SHP77 treated with DMSO at 0.1 percent for 48 hours (cell line): Measurements from ENCODE around the gene KRTAP9-6.
"Not testable (repeated sequence)": the region's sequence is repeated elsewhere in the genome, so short reads cannot be mapped to it uniquely, and the experiment has no call there.

Experiments
- DNase-seq: peaks from one replicate; lab custom pipeline; 2025; lab: John Stamatoyannopoulos, UW

The KRTAP9-6 gene, protein sequence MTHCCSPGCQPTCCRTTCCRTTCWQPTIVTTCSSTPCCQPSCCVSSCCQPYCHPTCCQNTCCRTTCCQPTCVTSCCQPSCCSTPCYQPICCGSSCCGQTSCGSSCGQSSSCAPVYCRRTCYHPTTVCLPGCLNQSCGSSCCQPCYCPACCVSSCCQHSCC

DNA sequence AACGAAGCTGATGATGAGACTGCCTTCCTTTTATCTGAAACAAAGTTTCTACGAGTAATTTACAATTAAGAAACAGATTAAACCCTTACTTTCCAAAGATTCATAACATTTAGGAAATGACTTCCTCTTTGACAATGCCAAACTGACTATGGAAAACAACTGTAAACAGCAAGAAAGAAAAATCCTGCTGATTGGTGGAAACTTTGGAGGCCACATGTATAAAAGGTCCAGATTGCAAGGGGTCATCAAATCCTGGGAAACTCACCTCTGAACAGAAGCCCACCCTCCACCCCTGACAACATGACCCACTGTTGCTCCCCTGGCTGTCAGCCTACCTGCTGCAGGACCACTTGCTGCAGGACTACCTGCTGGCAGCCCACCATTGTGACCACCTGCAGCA is at the start of gene KRTAP9-6:
Gene KRTAP9-6 (plus strand): TSS at position 301 of the 400 bp plus-strand sequence. CDS start 0 bp downstream, at position 301.
- DNase-seq: no peak

DNA sequence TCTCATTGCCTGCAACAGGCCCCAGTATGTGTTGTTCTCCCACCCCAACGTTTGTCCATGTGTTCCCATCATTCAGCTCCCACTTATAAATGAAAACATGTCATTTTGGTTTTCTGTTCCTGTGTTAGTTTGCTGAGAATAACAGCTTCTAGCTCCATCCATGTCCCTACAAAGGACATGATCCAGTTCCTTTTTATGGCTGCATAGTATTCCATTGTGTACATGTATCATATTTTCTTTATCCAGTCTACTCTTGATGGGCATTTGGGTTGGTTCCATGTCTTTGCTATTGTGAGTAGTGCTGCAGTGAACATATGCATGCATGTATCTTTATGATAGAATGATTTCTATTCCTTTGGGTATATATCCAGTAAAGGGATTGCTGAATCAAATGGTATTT is 49.5 kb upstream of the KRTAP9-6 start:
- DNase-seq: no peak

DNA sequence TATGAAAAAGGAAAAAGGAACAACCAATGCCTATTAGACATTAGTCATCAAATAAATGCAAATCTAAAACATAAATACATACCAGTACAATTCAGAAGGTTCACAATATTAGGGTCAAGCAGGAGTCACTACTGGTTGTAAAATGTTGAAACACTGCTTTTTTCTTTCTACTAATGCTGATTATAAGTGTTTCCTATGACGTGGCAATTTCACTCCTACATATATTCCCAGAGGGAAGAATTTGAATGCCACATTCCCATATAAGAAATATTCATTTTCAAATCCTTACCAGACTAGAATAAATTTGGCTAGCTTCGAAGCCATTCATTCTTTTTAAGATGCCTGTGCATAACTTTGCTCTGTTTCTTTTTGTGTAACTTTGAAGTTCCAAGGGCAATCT is 41.4 kb upstream of the KRTAP9-6 start:
- DNase-seq: no peak

DNA sequence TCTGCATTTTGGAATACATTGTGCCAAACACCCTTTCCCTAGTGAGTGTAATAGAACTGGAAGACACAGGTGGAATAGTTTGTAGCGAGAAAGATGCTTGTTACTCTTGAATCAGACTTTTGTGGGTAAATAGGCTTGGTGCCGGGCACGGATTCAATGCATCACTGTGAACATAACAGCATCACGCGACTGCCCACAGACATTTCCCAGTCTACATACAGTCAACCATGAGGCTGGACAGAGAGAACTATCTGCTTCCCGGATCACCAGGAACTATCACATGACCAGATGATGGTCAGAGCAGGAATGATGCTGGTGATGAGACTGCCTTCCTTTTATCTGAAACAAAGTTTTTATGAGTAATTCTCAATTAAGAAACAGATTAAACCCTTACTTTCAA is 39.1 kb upstream of the KRTAP9-6 start:
- no peak for DNase-seq

DNA sequence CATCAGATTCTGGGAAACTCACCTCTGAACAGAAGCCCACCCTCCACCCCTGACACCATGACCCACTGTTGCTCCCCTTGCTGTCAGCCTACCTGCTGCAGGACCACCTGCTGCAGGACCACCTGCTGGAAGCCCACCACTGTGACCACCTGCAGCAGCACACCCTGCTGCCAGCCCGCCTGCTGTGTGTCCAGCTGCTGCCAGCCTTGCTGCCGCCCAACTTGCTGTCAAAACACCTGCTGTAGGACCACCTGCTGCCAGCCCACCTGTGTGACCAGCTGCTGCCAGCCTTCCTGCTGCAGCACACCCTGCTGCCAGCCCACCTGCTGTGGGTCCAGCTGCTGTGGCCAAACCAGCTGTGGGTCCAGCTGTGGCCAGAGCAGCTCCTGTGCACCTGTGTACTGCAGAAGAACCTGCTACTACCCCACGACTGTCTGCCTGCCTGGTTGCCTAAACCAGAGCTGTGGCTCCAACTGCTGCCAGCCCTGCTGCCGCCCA is 38.5 kb upstream of the KRTAP9-6 start, which contains the start of gene KRTAP9-2:
Gene KRTAP9-2 (plus strand): TSS at position 51 of the 498 bp plus-strand sequence. CDS start 7 bp downstream, at position 58.
- not testable (repeated sequence) for DNase-seq

DNA sequence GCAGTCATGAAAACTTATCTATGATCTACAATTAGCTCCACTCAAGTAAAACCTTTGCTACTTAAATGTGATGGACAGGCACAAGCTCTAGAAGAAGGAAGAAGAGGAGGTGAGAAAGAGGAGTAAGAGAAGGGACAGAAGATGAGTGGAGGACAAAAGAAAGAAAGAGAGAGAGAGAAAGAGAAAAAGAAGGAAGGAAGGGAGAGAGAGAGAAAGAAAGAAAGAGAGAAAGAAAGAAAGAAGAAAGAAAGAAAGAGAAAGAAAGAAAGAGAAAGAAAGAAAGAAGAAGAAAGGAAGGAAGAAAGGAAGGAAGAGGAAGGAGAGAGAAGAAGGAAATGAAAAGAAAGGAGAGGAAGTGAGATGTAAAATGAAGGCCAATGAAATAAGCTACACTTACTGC is 35.1 kb upstream of the KRTAP9-6 start:
- DNase-seq: no peak

DNA sequence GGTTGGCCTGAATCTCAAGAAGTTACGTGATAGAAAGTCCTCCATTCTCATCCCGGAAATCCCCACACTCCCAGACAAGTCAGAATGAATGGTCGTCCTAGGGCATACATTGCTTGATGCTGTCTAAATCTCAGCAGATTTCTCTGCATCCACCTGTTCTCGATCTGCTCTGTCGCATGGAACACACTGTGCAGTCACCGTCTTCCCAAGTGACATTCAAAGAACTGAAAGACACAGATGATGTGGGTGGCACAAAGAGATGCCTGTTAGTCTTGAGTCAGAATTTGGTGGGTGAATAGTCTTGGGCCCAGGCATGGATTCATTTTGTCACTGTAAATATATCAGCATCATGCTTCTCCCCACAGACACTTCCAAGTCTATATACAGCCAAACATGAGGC is 33.4 kb upstream of the KRTAP9-6 start:
- no peak for DNase-seq

DNA sequence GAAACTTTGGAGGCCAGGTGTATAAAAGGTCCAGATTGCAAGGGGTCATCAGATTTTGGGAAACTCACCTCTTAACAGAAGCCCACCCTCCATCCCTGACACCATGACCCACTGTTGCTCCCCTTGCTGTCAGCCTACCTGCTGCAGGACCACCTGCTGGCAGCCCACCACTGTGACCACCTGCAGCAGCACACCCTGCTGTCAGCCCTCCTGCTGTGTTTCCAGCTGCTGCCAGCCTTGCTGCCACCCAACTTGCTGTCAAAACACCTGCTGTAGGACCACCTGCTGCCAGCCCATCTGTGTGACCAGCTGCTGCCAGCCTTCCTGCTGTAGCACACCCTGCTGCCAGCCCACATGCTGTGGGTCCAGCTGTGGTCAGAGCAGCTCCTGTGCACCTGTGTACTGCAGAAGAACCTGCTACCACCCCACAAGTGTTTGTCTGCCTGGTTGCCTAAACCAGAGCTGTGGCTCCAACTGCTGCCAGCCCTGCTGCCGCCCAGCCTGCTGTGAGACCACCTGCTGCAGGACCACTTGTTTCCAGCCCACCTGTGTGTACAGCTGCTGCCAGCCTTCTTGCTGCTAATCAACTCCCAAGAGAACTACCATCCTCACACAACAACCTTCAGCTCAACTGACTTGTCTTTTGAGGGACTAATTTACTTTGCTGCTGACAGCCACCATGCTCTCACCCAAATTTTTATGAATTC is 32.6 kb upstream of the KRTAP9-6 start, which contains the start of gene KRTAP9-3:
Gene KRTAP9-3 (plus strand): TSS at position 51 of the 707 bp plus-strand sequence. CDS start 53 bp downstream, at position 104.
- DNase-seq: not testable (repeated sequence)

DNA sequence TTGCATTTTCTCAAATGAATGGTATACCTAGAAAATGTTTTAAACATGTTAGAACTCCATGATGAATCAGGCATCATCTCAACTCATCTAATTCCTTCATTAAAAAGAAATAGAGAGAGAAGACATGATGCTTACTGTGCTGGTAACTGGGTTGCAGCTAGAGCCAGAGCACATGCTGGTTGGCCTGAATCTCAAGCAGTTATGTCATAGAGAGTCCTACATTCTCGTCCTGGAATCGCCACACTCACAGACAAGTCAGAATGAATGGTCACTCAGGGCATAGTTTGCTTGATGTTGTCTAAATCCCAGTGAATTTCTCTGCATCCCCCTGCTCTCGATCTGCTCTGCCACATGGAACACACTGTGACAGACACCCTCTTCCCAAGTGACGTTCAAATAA is 28.1 kb upstream of the KRTAP9-6 start:
- DNase-seq: not testable (repeated sequence)

DNA sequence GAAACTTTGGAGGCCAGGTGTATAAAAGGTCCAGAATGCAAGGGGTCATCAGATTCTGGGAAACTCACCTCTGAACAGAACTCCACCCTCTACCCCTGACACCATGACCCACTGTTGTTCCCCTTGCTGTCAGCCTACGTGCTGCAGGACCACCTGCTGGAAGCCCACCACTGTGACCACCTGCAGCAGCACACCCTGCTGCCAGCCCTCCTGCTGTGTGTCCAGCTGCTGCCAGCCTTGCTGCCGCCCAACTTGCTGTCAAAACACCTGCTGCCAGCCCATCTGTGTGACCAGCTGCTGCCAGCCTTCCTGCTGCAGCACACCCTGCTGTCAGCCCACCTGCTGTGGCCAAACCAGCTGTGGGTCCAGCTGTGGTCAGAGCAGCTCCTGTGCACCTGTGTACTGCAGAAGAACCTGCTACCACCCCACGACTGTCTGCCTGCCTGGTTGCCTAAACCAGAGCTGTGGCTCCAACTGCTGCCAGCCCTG is 27.2 kb upstream of the KRTAP9-6 start, which contains the start of gene KRTAP9-8:
Gene KRTAP9-8 (plus strand): TSS at position 51 of the 489 bp plus-strand sequence. CDS start 53 bp downstream, at position 104.
- DNase-seq: not testable (repeated sequence)

DNA sequence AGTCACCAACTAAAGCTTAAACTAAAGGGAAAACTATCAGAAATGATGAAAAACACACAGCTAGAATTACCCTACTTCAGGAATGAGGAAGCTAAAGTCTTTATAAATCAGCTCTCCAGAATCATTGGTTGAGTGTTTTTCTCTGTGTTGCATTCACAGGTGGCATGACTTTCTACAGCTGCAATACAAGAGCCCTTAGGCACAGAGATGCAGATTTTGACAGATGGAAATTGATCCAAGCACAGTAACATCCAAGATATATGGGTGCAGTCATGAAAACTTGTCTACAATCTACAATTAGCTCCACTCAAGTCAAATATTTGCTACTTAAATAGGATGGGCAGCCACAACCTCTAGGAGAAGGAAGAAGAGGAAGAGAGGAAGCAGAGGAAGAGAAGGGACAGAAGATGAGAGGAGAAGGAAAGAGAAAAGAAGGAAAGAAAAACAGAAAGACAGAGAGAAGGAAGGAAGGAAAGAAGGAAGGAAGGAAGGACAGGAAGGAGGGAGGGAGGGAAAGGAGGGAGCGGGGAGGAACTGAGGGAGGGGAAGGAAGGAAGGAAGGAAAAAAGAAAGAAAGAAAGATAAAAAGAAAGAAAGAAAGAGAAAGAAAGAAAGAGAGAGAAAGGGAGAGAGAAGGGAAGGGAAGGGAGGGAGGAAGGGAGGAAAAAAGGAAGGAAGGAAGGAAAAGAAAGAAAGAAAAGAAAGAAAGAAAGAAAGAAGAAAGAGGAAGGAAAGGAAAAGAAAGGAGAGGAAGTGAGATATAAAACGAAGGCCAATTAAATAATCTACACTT is 18.0 kb upstream of the KRTAP9-6 start:
- DNase-seq: not testable (repeated sequence)

DNA sequence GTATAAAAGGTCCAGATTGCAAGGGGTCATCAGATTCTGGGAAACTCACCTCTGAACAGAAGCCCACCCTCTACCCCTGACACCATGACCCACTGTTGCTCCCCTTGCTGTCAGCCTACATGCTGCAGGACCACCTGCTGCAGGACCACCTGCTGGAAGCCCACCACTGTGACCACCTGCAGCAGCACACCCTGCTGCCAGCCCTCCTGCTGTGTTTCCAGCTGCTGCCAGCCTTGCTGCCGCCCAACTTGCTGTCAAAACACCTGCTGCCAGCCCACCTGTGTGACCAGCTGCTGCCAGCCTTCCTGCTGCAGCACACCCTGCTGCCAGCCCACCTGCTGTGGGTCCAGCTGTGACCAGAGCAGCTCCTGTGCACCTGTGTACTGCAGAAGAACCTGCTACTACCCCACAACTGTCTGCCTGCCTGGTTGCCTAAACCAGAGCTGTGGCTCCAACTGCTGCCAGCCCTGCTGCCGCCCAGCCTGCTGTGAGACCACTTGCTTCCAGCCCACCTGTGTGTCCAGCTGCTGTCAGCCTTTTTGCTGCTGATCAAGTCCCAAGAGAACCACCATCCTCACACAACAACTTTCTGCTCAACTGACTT is 15.4 kb upstream of the KRTAP9-6 start, which contains the start of gene KRTAP9-4:
Gene KRTAP9-4 (plus strand): TSS at position 51 of the 604 bp plus-strand sequence. CDS start 34 bp downstream, at position 85.
- DNase-seq: not testable (repeated sequence)

DNA sequence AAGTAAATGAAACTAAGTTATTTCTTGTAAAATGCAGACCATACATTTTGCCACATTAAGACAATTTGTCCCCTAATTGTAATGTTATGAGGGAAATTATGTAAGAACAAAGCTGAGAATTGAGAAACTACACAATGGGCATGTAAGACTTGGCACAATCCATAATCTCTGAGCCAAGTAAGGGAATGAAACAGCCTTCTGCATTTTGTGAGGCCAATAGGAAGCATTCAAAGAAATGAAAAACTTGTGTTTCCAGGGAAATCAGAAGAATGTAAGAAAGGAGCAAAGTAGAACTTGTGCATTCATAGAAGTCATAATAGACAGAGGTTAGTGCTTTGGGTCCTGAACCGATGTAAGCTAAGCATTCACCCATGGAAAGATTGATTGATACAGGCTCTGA is 13.9 kb upstream of the KRTAP9-6 start:
- DNase-seq: no peak

DNA sequence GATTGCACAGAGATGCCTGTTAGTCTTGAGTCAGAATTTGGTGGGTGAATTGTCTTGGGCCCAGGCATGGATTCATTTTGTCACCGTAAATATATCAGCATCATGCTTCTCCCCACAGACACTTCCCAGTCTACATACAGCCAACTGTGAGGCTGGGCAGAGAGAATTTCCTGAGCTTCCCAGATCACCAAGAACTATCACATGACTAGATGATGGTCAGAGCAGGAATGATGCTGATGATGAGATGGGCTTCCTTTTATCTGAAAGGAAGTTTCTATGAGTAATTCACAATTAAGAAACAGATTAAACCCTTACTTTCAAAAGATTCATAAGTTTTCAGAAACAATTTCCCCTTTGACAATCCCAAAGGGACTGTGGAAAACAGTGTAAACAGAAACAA is 10.3 kb upstream of the KRTAP9-6 start:
- no peak for DNase-seq

DNA sequence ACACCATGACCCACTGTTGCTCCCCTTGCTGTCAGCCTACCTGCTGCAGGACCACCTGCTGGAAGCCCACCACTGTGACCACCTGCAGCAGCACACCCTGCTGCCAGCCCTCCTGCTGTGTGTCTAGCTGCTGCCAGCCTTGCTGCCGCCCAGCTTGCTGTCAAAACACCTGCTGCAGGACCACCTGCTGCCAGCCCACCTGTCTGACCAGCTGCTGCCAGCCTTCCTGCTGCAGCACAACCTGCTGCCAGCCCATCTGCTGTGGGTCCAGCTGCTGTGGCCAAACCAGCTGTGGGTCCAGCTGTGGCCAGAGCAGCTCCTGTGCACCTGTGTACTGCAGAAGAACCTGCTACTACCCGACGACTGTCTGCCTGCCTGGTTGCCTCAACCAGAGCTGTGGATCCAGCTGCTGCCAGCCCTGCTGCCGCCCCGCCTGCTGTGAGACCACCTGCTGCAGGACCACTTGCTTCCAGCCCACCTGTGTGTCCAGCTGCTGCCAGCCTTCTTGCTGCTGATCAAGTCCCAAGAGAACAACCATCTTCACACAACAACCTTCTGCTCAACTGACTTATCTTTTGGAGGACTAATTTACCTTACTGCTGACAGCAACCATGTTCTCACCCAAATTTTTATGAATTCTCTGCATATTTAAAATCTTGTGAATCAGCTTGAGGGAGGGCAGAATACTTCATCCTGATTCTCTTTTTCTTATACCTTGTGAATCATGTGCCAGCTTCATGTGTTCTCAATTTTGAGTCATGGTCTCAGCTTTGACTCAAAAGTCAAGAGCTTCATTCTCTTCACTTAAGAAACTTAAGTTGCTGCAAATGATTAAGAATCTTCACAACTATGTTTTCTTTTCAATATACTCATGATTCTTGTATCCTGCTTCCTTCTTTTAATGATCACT is 9.5 kb upstream of the KRTAP9-6 start, which contains the start of gene KRTAP9-9:
Gene KRTAP9-9 (plus strand): TSS at position 4 of the 910 bp plus-strand sequence.
- DNase-seq: not testable (repeated sequence)

DNA sequence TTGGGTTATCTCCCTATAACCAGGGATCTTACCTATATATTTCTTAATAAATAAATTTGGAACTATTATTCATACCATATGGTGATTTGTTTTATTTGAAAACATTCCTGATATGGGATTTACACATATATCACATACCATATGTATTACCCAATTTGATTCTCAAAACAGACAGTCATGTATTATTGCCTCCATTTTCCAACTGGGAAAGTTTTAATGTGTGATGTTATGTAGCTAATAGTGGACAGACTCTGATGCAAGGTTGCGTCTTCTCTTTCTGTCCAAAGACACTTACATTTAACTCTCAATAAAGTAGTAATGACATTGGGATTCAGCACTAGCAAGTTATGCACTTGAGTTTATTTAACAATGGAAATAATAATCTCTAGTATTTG is 8.9 kb upstream of the KRTAP9-6 start:
- no peak for DNase-seq

DNA sequence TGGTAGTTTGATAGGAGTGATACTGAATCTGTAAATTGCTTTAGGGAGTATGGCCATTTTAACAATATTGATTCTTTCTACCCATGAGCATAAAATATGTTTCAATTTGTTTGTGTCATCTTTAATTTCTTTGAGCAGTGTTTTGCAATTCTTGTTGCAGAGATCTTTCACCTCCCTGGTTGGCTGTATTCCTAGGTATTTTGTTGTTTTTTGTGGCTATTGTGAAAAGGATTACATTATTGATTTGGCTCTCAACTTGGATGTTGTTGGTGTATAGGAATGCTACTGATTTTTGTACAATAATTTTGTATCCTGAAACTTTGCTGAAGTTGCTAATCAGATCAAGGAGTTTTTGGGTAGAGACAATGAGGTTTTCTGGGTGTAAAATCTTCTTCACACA is 6.8 kb upstream of the KRTAP9-6 start:
- no peak for DNase-seq

DNA sequence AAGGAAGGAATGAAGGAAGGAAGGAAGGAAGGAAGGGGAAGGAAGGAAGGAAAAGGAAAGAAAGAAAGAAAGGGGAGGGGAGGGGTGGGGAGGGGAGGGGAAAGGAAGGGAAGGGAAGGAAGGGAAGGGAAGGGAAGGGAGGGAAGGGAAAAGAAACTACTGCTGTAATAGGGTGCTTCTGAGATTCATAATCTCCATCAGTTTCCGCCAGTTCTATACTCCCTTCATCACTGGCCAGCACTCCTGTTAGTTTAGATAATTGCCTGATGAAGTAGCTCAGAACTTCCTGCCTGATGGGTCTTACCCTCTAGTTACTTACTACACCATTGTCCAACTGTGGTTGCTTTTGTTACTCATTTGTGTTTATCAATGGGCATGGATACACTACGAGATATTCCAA is 2.0 kb upstream of the KRTAP9-6 start:
- no peak for DNase-seq

DNA sequence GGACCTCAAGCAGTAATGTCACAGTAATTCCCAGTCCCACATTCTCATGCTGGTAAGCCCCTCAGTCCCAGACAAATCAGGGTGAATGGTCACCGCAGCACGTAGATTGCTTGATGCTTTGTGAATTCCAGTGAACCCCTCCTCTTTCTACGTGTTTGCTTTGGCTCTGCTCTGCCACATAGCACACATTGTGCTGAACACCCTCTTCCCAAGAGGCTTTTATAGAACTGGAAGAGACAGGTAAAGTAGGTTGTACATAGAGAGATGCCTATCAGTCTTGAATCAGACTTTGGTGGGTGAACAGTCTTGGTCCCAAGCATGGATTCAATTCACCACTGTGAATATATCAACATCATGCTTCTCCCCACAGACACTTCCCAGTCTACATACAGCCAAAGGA is 579 bp upstream of the KRTAP9-6 start:
- DNase-seq: no peak

DNA sequence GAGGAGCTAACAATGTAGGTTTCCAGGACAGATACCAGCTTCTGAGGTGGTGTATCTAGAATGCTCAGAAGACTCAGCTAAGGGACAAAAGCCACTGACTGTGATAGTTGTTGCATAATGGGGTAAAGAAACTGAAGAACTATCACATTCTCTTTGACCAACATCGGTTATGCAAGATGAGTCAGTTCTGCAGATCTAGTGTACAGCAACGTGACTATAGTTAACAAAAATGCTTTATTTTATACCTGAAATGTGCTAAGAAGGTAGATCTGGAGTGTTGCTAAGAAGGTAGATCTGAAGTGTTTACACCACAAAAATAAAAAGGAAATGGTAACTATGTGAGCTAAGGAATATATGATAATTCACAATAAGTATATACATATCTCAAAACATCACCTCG is 2.5 kb downstream of the KRTAP9-6 start:
- no peak for DNase-seq
